HL-60/S4 treated with phorbol 12-myristate 13-acetate at 8.2 ng/mL for 4 days and 3 days (cell line): ENCODE measurements around the gene BCL2A1.

Experiments used
- in situ Hi-C: fragments of 300-500 bp; cut with MboI; formaldehyde crosslinking; loops from 2 replicates; pipeline ENCODE4 v1.15.0; 2022; ENCODE audit warnings: low sequenced_read_pairs

The BCL2A1 gene

DNA sequence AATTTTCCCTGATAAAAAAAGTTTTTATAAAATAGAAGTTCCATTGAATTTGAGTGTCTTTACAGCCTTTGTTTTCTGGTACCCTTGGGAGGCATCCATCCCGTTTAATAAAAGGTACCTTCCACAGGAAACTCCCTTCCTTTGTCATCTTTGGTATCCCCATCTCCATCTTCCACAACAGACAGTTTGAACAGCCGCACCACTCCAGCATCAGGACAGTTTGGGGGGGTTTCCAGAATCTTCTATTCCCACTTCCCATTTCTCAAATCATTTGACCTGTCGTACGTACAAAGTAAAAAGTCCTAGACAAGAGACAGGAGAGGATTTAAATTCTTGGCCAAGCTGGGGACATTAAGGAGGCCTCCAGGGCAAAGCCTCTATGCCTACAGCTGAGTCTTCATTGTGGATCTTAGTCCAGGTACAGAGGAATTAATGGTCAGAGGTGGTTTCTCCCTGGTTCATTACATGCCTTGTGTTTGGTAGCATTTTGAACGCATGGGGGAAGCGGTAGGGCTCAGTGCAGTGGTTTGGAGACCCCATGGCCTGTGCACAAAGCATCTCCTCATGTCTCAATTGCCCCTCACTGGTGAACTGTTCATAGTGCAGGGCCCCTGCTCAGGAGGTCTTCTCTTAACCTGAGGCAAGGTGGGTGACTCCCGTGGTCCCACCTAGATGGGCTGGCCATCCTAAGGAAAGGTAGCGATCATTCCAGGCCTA, 19.4 kb upstream of the BCL2A1 start:
- in situ Hi-C loops: loop anchor here (25.0 kb wide), 1 partner anchor 653 kb away; no protein-coding TSS in a partner anchor

DNA sequence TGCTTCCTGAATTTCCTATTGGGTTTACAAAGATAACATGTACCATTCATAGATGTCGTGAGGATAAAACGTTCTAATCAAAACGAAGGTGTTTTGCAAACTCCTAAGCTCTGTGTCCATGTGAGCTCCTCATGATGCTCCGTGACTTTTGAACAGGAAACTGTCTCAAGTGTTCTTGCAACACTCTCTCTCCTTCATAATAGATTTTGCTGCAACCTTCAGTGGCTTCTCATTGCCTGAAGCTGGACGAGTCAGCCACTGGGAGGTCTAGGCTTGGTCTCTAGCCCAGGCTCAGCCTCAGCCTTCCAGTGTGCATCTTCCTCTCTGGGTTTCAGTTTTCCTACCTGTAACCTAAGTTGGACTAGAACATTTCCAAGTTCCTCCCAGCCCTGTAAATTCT, 18.7 kb upstream of the BCL2A1 start:
- in situ Hi-C loops: loop anchor here (25.0 kb wide), 1 partner anchor 652 kb away; no protein-coding TSS in a partner anchor

DNA sequence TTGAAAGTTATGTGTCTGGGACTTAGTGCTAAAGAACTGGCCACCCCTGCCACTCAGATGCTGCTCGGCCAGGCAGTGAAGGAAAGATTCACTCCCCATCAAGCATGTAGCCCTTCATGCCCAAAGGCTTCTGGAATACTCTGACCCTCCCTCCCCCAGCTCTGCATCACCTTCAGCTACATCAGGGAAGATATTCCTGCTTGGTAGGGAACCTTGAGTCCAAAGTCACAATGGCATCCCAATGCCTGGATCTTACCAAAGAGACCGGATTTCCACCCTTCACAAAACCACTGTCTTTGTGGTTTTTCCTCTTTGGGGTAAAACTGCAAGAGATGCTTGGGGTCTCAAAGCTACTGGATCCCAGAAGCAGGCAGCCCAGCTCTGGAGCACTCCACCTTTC, 18.2 kb upstream of the BCL2A1 start:
- in situ Hi-C loops: loop anchor here (25.0 kb wide), 1 partner anchor 652 kb away; no protein-coding TSS in a partner anchor

DNA sequence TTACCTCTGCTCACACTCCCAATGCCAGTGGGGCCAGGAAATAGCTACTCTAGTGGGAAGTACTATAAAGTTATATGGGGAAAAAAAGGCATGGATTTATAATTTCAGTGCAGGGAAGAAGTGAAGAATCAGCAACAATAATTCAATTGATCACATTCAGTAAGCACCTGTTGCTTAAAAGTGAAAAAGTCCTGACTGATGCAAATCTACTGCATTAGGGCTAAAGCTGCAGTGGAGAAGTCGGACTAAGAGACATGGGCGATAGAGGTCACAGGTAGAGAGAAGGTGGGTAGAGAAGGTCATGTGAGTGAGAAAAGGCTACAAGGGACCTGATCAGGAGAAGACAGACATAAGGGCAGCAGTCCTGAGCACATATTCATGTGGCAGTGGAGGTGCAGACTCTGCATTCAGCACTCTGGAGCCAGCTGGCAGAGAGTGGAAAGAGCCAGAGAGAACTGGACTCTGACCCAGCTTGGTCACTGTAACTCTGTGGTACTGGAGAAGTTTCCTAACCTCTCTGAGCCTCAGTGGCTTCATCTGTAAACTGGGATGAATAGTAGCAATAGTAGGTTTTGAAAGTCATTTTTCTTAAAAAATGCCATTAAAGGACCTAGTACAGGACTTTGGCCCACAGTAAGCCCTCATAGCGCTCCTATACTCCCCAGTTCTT, 17.6 kb upstream of the BCL2A1 start:
- in situ Hi-C loops: loop anchor here (25.0 kb wide), 1 partner anchor 651 kb away; no protein-coding TSS in a partner anchor

DNA sequence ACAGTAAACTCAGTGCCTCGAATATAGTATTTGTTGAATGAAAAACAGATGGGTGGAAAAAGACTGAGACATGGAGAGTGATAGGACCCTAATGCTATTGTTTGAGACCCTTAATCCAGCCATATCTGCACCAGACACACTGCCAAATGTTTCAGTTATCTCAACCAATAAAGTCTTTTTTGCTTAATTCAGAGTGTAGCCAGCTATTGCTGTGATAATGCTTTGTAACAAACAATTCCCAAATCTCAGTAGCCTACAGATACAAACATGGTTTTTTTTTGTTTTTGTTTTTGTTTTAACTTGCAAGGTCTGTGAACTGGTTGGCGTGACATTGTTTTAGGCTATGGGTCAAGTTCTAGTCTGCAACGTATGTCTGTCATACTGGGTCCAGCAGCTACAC, 17.0 kb upstream of the BCL2A1 start:
- in situ Hi-C loops: loop anchor here (25.0 kb wide), 1 partner anchor 651 kb away; no protein-coding TSS in a partner anchor

DNA sequence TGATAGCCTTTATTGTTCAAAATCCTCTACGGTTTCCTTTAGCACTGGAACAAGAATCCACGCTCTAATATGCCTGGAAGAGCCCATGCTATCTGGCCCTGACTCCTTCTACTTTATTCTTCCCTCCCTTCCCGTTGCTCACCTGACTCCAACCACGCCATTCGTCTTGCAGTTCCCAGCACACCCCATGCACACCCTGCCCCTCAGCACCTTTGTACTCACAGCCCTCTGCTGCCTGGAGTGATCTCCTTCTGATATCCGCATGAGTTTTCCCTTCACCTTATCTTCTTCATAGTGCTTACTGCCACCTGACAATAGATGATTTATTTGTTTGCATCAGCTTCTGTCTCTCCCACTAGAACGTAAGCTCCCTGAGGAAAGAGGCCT, 16.6 kb upstream of the BCL2A1 start:
- in situ Hi-C loops: loop anchor here (25.0 kb wide), 1 partner anchor 650 kb away; no protein-coding TSS in a partner anchor

DNA sequence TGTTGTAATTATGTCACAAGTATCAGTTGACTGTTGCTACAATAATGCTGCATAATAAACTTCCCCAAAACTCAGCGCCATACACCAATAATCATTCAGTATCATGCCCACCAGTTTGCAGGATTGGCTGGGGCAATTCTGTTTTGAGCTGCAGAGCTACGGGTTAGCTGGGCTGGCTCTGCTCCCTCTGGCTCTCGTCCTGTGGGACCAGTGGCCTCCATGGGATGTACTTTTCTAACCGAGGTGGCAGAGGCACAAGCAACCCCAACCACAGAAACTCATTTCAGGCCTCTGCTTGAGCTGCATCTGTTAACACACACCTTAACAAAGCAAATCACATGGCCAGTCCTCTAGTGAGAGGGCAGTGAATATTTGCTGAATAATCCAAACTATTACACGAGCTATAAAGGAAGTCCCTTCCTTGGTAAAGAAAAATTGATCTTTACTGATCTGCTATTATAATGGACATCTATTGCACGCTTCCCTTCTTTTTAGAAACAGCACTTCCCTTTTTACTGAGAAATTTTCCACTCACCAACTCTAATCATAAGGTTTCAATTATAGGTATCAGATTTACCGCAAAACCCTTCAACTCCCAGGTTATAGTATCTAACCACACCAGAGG, 10.9 kb upstream of the BCL2A1 start:
- in situ Hi-C loops: loop anchor here (25.0 kb wide), 1 partner anchor 645 kb away; no protein-coding TSS in a partner anchor

DNA sequence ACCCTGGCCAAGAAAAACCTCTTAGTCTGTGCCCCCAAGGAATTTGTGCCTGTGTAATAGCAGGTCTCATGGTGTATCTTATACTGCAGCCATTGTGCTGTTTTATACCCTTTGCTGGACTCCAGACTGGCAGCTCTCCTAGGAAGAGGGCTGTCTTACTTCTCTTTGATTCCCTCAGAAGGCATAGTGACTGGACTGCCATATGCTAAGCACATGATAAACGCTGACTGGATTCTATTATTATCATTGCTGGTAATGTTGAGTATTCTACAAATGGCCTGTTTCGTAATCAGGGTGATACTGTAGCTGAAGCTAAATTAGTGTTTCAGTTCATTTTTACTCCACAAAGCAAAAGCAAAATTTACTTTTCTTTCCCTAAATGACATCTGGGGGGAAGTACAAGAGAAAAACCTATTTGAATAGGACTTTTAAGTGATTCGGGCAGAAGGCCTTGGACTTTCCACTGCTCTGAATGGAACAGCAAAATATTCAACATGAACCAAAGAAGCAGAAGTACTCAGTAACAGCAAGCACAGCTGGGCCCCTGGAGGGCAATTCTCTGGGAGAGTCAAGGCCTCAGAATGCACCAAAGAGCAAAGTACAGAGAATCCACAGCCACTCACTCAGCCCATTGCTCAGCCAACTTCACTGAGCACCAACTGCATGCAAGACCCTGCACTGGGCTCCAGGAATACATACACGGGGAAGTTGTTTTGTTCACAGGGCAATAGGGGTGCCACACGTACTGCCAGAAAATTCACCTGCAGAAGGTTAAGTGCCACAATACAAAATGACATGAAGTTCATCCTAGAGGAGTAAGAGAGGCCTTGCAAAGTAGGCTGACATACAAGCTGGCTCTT, 7.9 kb upstream of the BCL2A1 start:
- in situ Hi-C loops: loop anchor here (25.0 kb wide), 1 partner anchor 642 kb away; no protein-coding TSS in a partner anchor

DNA sequence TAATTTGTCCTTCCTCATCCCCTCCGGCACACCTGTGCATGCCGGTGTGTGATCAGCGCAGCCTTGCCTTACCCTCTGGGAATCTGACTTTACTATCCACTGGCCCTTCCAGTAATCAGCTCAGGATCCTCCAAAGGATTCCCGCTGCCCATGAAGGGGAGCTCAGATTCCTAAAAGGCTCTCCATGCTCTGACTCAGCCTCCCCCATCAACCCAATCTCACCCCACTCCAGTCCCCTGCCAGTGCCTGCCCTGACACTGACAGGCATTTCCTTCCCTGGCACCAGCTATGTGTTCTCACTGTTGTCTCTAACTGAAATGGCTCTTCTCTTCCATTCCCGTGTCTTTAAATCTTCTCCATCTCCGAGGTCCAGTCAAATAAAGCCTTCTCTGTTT, 7.3 kb upstream of the BCL2A1 start:
- in situ Hi-C loops: loop anchor here (25.0 kb wide), 1 partner anchor 641 kb away; no protein-coding TSS in a partner anchor

DNA sequence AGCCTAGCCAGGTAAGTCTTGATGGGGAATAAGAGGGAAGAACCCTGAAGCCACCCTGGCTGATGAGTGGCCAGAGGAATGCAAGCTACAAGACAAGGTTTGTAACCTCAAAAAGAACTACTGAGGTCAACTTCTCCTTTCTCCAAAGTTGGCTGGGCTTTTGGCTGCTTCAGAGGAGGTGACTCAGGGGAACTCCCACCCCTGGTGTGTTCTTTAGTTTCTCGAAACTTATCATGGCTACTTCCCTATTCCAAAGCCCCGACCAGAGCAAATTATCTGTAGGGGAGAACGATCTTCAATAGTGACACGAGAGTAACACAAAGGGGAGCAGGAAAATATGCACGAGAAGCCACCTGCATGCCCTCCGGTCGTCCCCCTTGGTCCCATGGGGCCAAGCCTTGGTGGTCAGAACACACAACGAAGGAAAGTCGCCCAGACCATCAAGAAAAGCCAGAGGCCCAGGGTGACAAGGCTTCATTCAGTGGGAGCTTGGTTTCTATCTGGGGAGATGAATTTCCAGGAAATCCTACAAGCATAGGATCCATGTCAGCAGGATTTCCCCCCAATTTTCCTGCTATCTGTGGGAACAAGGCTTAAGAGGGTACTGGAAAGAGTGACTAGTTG, 6.5 kb upstream of the BCL2A1 start:
- in situ Hi-C loops: loop anchor here (25.0 kb wide), 1 partner anchor 640 kb away; no protein-coding TSS in a partner anchor

DNA sequence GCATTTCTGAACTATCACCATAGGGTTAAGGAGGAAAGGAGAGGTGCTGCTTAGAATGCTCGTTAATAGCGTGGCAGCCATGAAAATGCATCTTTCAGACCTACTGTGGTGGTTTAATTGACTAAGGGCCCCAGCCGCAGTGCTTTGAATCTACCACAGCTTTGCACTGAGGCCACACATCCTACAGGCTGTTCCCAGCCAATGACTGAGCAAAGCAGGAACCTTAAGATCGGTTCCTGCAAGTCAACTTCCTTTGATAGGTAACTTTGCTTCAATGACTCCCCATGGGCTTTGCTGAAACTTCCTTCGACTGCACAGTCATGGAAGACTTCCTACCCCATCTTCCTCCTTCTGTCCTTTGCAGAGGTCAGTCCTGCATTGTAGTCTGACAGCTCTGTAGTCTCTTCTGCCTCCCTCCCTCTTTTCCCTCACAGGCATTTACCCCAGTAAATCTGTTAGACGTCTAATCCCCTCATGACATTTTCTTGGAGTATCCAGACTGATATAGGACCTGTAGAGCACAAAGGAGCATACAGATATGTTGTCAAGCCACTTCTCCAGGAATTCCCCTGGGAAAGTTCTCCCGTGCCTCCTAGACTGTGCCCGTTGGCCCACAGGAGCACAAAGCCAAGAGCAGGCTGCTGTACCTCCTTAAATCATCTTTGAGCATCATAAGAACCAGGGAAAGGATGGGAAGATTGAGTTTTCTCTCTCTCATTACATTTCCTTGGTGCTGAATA, 2.6 kb upstream of the BCL2A1 start:
- in situ Hi-C loops: no loop called here

DNA sequence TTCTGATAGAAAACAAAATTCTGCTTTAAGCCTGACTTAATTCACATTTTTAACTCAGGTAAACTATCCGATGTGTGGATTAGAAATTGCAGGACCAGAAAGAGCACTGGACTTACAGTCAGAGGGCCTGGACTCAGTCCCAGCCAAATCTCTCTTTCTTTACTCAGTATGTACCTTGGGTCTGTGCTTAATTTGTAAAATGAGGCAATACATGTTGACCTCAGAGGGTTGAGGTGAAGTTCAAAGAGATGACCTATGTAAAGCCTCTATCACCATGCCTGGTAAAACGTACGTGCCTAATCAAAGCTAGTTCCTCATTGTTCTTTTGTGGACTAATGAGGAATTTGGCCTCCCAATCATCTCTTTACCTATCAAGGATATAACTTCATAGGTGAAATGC, 1.9 kb upstream of the BCL2A1 start:
- in situ Hi-C loops: no loop called here

DNA sequence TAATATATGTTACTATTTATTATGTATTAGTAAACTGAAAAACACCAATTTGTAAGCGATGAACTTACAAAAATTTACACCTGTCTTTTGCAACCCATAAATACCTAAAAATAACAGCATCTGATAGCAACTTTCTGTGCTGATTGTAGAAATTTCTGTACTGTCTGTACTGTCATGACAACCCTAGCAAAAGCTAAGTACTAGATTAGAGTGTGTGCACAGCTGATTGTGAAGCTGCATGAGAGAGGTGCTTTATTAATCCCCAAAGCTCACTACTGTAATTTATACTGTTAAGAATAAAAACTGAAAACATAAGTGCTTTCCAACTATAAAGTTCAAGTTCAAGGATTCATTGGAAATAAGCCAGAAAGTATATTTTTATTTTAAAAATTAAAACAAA, 815 bp downstream of the BCL2A1 start:
- in situ Hi-C loops: no loop called here

DNA sequence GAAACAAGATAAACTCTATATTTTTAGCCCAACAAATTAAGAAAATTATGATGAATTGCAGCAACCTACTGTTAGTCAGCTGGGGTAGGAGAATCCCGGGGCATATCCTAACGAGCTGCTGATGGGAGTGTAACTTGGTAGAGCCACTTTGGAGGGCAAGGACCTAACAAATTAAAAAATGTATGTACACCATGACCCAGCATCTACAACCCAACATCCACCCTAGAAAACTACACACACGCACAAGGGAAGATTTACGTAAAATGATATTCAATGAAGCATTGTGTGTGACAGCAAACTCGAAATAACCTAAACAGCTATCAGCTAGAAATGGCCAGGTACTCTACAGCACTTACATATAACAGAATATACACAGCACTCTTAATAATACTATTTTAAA, 1.9 kb downstream of the BCL2A1 start:
- in situ Hi-C loops: no loop called here

DNA sequence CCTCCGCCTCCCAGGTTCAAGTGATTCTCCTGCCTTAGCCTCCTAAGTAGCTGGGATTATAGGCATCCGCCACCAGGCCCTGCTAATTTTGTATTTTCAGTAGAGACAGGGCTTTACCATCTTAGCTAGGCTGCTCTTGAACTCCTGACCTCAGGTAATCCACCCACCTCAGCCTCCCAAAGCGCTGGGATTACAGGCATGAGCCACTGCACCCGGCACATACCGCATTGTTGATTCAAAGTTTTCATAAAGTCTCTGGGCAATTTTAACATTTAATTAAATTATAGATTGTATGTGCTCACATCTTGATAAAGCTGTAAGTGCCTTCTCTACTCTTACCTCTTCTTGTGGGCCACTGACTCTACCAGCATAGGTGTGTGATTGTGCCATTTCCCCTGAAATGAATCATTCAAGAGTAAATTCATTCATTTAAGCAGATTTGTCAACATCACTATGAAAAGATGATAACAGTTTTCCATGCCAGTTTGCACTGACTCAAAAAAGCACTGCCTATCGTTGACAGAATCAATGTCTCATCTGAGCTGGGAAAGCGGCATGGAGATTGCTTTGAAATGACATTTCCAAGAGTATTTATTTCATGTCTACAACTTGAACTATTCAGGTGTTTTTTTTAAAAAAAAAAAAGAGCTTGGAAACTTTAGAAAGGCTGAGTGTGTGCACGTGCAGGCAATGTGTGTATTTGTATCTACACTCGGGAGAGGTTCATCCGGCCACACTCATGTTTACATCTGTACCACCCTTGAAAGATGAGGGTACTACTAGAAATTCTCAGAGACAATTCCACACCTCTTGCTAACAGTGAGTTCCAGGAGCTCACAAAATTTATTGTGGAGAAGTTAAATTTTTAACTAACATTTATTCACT, 3.5 kb downstream of the BCL2A1 start:
- in situ Hi-C loops: no loop called here

DNA sequence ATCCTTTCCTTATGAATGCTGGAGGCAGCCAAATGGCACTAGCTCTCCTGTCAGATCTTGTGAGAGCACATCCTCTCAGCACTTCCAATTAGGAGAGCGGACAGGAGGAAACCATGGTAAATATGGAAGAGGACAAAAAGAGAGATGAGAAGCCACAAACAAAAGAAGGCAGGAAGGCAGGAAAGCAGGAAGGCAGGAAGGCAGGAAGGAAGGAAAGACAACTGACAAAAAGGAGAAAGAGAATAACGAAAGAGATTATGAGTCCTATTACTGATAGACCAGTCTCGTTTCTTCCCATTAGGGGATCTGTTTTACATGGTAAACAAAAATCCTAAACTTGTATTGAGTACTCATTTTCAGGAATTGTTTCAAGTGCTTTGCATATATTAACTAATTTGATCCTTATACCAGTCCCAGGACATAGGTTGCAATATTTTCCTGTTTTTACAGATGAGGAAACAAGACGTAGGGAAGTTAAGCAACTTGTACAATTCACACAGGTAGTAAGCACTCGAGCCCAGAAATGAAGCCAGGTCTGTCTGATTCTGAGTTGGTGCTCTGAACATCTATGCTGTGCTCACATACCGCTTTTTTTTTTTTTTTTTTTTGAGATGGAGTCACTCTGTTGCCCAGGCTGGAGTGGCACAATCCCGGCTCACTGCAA, 4.2 kb downstream of the BCL2A1 start:
- in situ Hi-C loops: no loop called here

DNA sequence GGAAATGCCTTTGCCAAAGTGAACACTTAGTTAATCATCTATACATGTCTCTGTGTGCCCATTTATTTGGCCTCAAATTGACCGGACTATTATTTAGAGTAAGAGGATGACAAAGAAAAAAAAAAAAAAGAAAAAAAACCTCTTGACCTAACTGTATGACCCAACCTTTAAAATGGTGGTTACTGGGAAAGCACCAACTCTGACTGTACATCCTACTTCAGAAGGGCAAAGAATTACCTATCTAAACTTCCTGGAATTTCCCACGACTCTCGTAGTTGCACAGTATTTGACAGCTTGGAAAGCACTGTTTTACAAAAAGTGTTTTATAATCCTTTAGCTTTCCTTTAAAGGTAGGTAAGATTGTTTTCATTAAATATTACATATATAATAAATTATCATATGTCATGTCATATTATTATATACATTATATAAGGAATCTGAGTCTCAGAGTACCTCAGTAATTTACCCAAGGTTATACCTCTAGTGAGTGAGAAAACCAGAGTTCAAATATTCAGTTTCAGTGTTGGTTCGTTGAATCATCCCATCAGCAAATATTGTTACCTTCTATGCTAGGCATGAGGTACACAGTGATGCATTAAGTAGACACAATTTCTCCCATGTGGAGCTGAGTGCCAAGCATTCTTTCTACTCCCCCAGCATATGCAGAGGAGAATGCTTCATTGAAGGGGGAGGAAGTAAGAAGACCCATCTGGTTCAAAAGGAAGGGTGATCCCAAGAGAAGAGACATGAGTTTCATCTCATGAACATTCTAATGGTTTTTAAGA, 5.0 kb downstream of the BCL2A1 start:
- in situ Hi-C loops: no loop called here
